Caco-2 (cell line): ENCODE results near the gene HOGA1. TPM values are rescaled to one million over a fixed set of nuclear protein-coding genes. Genes with fewer than 3 reads are reported as not detected.
A peak's percentile ranks its signal among the peaks of the same experiment; 100 is the strongest.

ENCODE experiments used
- BruUV-seq: library from RNA; stranded (reverse); fragments of 400-500 nt; replicated peaks from 2 replicates; lab custom pipeline; 2021; lab: Mats Ljungman, UMichigan
- CTCF ChIA-PET: fragments of 300-600 bp; sonication (Branson Sonifier 250); formaldehyde crosslinking; loops from one replicate; lab custom pipeline; 2022; ENCODE audit warnings: antibody characterized with exemption; lab: Charles Lee
- POLR2A ChIA-PET: fragments of 300-600 bp; sonication (Branson Sonifier 250); formaldehyde crosslinking; loops from one replicate; lab custom pipeline; 2022; ENCODE audit warnings: antibody characterized with exemption; lab: Charles Lee
- DNase-seq, 2 experiments: peaks; one replicate each; pipeline versions ENCODE4 v3.0.0 to v3.0.0-alpha.2; 2020 to 2022
- H3K27me3 ChIP-seq: replicated peaks from 2 replicates; pipeline ENCODE4 v1.6.0; 2011; ENCODE audit warnings: low read length; ENCODE audit not compliant: control insufficient read depth, insufficient read depth
- H3K36me3 ChIP-seq: 2 replicates; pipeline ENCODE4 v1.5.1; 2011; ENCODE audit warnings: low read length; ENCODE audit not compliant: control insufficient read depth, insufficient read depth
- H3K4me1 ChIP-seq: fragments of 250-450 bp; sonication (Bioruptor Pico); 2 replicates; pipeline ENCODE4 v1.5.1; 2020; ENCODE audit warnings: mild to moderate bottlenecking
- H3K4me3 ChIP-seq: 2 replicates; pipeline ENCODE4 v1.5.1; 2011; ENCODE audit warnings: low read depth, mild to moderate bottlenecking, control low read depth, low read length
- H3K9me3 ChIP-seq: fragments of 250-450 bp; sonication (Bioruptor Pico); 2 replicates; pipeline ENCODE4 v1.5.1; 2020; ENCODE audit warnings: mild to moderate bottlenecking, moderate library complexity
- H3K27ac Mint-ChIP-seq: one replicate; pipeline ENCODE4 v1.8.0; 2022; ENCODE audit warnings: mixed read lengths; ENCODE audit not compliant: unreplicated experiment
- H3K27me3 Mint-ChIP-seq: one replicate; pipeline ENCODE4 v1.8.0; 2022; ENCODE audit warnings: mixed read lengths; ENCODE audit not compliant: insufficient read depth, unreplicated experiment
- H3K36me3 Mint-ChIP-seq: one replicate; pipeline ENCODE4 v1.8.0; 2022; ENCODE audit warnings: mild to moderate bottlenecking, mixed read lengths; ENCODE audit not compliant: insufficient read depth, unreplicated experiment
- H3K4me1 Mint-ChIP-seq: one replicate; pipeline ENCODE4 v1.8.0; 2022; ENCODE audit warnings: low read depth, mixed read lengths; ENCODE audit not compliant: unreplicated experiment
- H3K4me3 Mint-ChIP-seq: one replicate; pipeline ENCODE4 v1.8.0; 2022; ENCODE audit warnings: mild to moderate bottlenecking, moderate library complexity, mixed read lengths; ENCODE audit not compliant: unreplicated experiment
- H3K9me3 Mint-ChIP-seq: one replicate; pipeline ENCODE4 v1.8.0; 2022; ENCODE audit warnings: mixed read lengths; ENCODE audit not compliant: unreplicated experiment
- intact Hi-C: fragments of 100-400 bp; cut with micrococcal nuclease; formaldehyde crosslinking; loops from one replicate; pipeline ENCODE4 v1.10.0; 2022; ENCODE audit not compliant: unreplicated experiment
- total RNA-seq: library from RNA; stranded (reverse); gene quantifications from 2 replicates; pipeline ENCODE4 v1.2.3, GENCODE V29; 2022
- TF ChIP-seq, protein P1 (sequence below), 2 experiments: fragments of 200-600 bp in 1 of 2; IDR thresholded peaks; 1 replicate in 1 of 2; 2 replicates in 1 of 2; pipeline versions ENCODE4 v1.5.1 to v1.8.0; 2011 to 2022; ENCODE audit warnings: antibody characterized with exemption in 1 of 2, control low read depth in 1 of 2, inconsistent platforms in 1 of 2, low read depth in 1 of 2, low read length in 1 of 2, mild to moderate bottlenecking in 1 of 2, moderate library complexity in 1 of 2; ENCODE audit not compliant: insufficient read depth in 1 of 2, severe bottlenecking in 1 of 2, unreplicated experiment in 1 of 2

Gene HOGA1
- total RNA-seq, 1 experiment from 2014 or later = 0.50 TPM

DNA sequence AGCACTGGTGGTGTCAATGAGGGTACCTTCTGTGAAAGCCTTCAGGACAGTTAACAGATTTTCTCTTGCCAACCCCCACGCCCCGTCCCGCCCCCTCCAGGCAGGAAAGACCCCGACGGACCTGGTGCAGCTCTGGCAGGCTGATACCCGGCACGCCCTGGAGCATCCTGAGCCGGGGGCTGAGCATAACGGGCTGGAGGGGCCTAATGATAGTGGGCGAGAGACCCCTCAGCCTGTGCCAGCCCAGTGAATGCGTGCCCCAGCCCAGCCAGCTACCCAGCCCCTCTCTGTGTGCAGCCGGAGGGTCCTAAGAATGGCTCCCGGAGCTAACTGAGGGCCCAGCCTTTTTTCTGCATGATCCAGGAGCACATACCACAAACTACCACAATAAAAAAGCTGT, 713 bp upstream of the HOGA1 start:
- intact Hi-C loops = no loop called here
- no peak overlapping the region for H3K4me3 ChIP-seq
- H3K36me3 ChIP-seq = no peaks in the 10 kb centered on the region
- no TSS peak for BruUV-seq
- Mint-ChIP-seq H3K4me3 (no peak overlapping the region), H3K27ac (no peak overlapping the region), H3K27me3 (no peaks in the 10 kb centered on the region), H3K9me3 (no peaks in the 10 kb centered on the region), H3K4me1 (peaks cover 10% of the 10 kb centered on the region), H3K36me3 (no peaks in the 10 kb centered on the region)
- no peaks in the 10 kb centered on the region for H3K9me3 ChIP-seq
- CTCF ChIA-PET = interaction anchor here (2.6 kb wide), 1 partner anchor 11 kb away, joined by 15 read pairs; the partner anchor contains the start of gene ANKRD2
- H3K27me3 ChIP-seq = no peaks in the 10 kb centered on the region
- no peak for DNase-seq
- peaks cover 20% of the 10 kb centered on the region for H3K4me1 ChIP-seq
- TF ChIP-seq, protein P1, sequence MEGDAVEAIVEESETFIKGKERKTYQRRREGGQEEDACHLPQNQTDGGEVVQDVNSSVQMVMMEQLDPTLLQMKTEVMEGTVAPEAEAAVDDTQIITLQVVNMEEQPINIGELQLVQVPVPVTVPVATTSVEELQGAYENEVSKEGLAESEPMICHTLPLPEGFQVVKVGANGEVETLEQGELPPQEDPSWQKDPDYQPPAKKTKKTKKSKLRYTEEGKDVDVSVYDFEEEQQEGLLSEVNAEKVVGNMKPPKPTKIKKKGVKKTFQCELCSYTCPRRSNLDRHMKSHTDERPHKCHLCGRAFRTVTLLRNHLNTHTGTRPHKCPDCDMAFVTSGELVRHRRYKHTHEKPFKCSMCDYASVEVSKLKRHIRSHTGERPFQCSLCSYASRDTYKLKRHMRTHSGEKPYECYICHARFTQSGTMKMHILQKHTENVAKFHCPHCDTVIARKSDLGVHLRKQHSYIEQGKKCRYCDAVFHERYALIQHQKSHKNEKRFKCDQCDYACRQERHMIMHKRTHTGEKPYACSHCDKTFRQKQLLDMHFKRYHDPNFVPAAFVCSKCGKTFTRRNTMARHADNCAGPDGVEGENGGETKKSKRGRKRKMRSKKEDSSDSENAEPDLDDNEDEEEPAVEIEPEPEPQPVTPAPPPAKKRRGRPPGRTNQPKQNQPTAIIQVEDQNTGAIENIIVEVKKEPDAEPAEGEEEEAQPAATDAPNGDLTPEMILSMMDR (IDR thresholded peaks at IDR 0.05; ENCODE audit: insufficient read depth in 1 of 2, low read depth in 1 of 2, low read length in 1 of 2, severe bottlenecking in 1 of 2, unreplicated experiment in 1 of 2) = no peak
- POLR2A ChIA-PET = no interaction called here

DNA sequence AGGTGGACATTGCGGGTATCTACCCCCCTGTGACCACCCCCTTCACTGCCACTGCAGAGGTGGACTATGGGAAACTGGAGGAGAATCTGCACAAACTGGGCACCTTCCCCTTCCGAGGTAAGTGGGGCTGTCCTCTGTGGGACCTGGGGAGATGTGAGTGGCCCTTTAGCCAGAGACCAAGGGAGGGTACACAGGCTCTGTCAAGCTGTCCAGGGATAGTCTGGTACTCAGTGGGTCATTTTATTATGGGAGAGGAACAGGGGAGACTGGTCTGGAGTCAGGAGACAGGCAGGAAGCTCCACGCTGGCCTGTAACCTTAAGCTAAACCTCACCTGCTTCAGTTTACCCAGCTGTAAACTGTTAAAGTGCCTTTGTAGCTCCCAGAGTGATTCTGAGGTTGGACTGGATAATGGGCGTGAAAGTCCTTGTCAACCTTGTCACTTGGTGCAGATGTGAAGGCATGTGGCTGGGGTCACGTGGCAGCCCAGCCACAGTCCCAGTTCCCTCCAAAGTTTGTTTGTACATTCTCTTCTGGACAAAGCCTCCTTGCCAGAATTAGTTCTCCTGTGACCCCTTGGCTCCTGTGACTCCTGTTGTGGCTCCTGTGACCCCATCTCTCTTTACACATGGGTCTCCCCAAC, 729 bp downstream of the HOGA1 start:
- H3K4me3 ChIP-seq = no peak overlapping the region
- H3K4me1 ChIP-seq = peaks cover 25% of the 10 kb centered on the region
- H3K27me3 Mint-ChIP-seq = no peaks in the 10 kb centered on the region
- no peaks in the 10 kb centered on the region for H3K9me3 ChIP-seq
- H3K36me3 ChIP-seq = no peaks in the 10 kb centered on the region
- POLR2A ChIA-PET = no interaction called here
- no peaks in the 10 kb centered on the region for H3K9me3 Mint-ChIP-seq
- CTCF ChIA-PET = interaction anchor here (1.1 to 2.6 kb wide), 2 partner anchors 13 to 99 kb away, joined by 3 to 15 read pairs; partner anchors contain the start of gene ANKRD2
- intact Hi-C loops = no loop called here
- H3K4me3 Mint-ChIP-seq = no peak overlapping the region
- no peaks in the 10 kb centered on the region for H3K36me3 Mint-ChIP-seq
- H3K27me3 ChIP-seq = no peaks in the 10 kb centered on the region
- no peak for DNase-seq
- no TSS peak for BruUV-seq
- TF ChIP-seq, protein P1 (IDR thresholded peaks at IDR 0.05; ENCODE audit: insufficient read depth in 1 of 2, low read depth in 1 of 2, low read length in 1 of 2, severe bottlenecking in 1 of 2, unreplicated experiment in 1 of 2) = no peak
- H3K4me1 Mint-ChIP-seq = peaks cover 10% of the 10 kb centered on the region
- peak overlapping the region; percentile 21 for H3K27ac Mint-ChIP-seq

DNA sequence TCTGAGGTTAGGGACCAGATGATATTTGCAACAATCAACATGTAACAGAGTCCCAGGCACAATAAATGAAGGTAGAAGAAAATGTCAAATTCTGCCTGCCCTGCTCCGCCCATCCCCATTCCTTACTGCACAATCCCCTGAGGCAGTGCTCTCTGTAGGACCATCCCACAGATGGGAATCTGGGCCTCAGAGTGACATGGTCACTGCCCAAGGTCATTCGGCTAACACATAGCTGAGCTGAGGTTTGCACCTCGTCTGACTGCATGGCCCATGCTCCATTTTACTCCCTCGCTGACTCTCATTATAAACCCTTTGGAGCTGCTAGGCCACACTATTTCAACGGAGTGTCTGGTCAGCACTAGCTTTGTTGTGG, 1.2 kb downstream of the HOGA1 start:
- no peaks in the 10 kb centered on the region for H3K9me3 ChIP-seq
- ChIA-PET POLR2A (no interaction called here), CTCF (interaction anchor here (0.6 to 2.6 kb wide), 2 partner anchors 13 to 29 kb away, joined by 3 to 15 read pairs; partner anchors contain the start of gene ANKRD2)
- peaks cover 25% of the 10 kb centered on the region for H3K4me1 ChIP-seq
- Mint-ChIP-seq H3K4me3 (no peak overlapping the region), H3K27ac (peak overlapping the region; percentile 8), H3K9me3 (no peaks in the 10 kb centered on the region), H3K27me3 (no peaks in the 10 kb centered on the region), H3K36me3 (no peaks in the 10 kb centered on the region), H3K4me1 (peaks cover 10% of the 10 kb centered on the region)
- H3K4me3 ChIP-seq = no peak overlapping the region
- H3K36me3 ChIP-seq = no peaks in the 10 kb centered on the region
- H3K27me3 ChIP-seq = no peaks in the 10 kb centered on the region
- TF ChIP-seq, protein P1 (IDR thresholded peaks at IDR 0.05; ENCODE audit: insufficient read depth in 1 of 2, low read depth in 1 of 2, low read length in 1 of 2, severe bottlenecking in 1 of 2, unreplicated experiment in 1 of 2) = no peak
- intact Hi-C loops = no loop called here
- no peak for DNase-seq
- no TSS peak for BruUV-seq
